Skeletal muscle satellite cell (primary cell): ENCODE results near the gene HOXD8.

Experiments
- small RNA-seq: library from RNA; depleted of rRNA; stranded (forward); fragments of <200 nt; gene quantifications from one replicate; pipeline ENCODE3, GENCODE V24; 2012

Gene HOXD8

Small RNA genes within 50 kb of the gene (small RNA-seq; reads per million reads assigned to genes)
- gene MIR10B = 1,147 reads per million, percentile 99 among the genes with 10 or more reads in this experiment
